ENCODE results near the gene TMEM163. TPM values are rescaled to one million over a fixed set of nuclear protein-coding genes. Genes with fewer than 3 reads are reported as not detected.

TMEM163 gene
- total RNA-seq, 1 experiment from 2014 or later = 0.94 TPM

DNA sequence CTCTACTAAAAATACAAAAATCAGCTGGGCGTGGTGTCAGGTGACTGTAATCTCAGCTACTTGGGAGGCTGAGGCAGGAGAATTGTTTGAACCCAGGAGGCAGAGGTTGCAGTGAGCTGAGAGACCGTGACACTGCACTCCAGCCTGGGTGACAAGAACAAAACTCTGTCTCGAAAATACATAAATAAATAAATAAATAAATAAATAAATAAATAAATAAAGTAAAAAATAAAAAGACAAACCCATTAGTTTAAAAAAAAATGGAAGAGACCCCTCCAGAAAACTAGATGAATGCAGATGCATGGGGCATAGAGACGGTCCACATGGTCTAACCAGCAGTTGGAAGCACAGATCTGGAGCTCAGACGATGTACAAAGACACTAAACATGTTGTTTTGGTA lies 18.1 kb downstream of the TMEM163 start (continued):
- TF ChIP-seq, protein P1, sequence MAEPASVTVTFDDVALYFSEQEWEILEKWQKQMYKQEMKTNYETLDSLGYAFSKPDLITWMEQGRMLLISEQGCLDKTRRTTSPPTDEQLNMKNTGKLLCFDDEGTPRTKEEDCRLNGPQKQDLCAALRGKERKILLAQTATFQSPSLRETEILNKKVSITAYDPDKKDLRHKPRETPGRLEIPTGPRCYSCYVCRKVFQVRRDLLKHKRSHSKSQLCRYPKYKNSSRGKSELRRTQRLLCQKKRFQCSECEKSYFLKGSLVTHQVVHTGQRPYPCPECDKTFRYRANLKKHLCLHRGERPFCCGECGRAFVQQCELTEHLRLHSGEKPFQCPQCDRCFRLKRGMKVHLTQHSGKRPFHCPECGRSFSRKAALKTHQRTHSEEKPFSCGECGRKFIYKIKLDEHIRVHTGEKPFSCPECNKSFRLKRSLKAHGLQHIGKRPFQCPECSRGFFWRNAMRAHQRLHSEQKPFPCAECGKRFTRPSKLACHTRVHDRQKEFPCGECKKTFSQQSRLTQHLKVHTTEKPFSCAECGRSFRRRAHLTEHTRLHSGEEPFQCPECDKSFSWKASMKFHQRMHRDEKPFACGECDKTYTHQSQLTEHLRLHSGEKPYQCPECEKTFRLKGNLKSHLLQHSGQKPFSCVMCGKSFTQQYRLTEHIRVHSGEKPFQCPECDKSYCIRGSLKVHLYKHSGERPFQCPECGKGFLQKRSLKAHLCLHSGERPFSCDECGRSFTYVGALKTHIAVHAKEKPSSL (CRISPR knock-in tag; conservative IDR thresholded peaks at IDR 0.05) = no peak
- TF ChIP-seq, protein P2, sequence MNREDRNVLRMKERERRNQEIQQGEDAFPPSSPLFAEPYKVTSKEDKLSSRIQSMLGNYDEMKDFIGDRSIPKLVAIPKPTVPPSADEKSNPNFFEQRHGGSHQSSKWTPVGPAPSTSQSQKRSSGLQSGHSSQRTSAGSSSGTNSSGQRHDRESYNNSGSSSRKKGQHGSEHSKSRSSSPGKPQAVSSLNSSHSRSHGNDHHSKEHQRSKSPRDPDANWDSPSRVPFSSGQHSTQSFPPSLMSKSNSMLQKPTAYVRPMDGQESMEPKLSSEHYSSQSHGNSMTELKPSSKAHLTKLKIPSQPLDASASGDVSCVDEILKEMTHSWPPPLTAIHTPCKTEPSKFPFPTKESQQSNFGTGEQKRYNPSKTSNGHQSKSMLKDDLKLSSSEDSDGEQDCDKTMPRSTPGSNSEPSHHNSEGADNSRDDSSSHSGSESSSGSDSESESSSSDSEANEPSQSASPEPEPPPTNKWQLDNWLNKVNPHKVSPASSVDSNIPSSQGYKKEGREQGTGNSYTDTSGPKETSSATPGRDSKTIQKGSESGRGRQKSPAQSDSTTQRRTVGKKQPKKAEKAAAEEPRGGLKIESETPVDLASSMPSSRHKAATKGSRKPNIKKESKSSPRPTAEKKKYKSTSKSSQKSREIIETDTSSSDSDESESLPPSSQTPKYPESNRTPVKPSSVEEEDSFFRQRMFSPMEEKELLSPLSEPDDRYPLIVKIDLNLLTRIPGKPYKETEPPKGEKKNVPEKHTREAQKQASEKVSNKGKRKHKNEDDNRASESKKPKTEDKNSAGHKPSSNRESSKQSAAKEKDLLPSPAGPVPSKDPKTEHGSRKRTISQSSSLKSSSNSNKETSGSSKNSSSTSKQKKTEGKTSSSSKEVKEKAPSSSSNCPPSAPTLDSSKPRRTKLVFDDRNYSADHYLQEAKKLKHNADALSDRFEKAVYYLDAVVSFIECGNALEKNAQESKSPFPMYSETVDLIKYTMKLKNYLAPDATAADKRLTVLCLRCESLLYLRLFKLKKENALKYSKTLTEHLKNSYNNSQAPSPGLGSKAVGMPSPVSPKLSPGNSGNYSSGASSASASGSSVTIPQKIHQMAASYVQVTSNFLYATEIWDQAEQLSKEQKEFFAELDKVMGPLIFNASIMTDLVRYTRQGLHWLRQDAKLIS (CRISPR knock-in tag; IDR thresholded peaks at IDR 0.05; ENCODE audit: borderline replicate concordance) = no peak
- TF ChIP-seq E2F5 (CRISPR knock-in tag; IDR thresholded peaks at IDR 0.05) (no peak), JUN (CRISPR knock-in tag; IDR thresholded peaks at IDR 0.05) (no peak), GABPB1 (CRISPR knock-in tag; IDR thresholded peaks at IDR 0.05) (no peak)
- TF ChIP-seq, protein P3, sequence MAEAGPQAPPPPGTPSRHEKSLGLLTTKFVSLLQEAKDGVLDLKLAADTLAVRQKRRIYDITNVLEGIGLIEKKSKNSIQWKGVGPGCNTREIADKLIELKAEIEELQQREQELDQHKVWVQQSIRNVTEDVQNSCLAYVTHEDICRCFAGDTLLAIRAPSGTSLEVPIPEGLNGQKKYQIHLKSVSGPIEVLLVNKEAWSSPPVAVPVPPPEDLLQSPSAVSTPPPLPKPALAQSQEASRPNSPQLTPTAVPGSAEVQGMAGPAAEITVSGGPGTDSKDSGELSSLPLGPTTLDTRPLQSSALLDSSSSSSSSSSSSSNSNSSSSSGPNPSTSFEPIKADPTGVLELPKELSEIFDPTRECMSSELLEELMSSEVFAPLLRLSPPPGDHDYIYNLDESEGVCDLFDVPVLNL (CRISPR knock-in tag; IDR thresholded peaks at IDR 0.05; ENCODE audit: borderline replicate concordance, low read depth) = no peak
- TF ChIP-seq, protein P4, sequence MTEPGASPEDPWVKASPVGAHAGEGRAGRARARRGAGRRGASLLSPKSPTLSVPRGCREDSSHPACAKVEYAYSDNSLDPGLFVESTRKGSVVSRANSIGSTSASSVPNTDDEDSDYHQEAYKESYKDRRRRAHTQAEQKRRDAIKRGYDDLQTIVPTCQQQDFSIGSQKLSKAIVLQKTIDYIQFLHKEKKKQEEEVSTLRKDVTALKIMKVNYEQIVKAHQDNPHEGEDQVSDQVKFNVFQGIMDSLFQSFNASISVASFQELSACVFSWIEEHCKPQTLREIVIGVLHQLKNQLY (CRISPR knock-in tag; IDR thresholded peaks at IDR 0.05) = no peak
- TF ChIP-seq, protein P5, sequence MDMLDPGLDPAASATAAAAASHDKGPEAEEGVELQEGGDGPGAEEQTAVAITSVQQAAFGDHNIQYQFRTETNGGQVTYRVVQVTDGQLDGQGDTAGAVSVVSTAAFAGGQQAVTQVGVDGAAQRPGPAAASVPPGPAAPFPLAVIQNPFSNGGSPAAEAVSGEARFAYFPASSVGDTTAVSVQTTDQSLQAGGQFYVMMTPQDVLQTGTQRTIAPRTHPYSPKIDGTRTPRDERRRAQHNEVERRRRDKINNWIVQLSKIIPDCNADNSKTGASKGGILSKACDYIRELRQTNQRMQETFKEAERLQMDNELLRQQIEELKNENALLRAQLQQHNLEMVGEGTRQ (CRISPR knock-in tag; IDR thresholded peaks at IDR 0.05) = no peak

- ChIA-PET CTCF (no interaction called here), POLR2A (no interaction called here)
- H3K36me3 Mint-ChIP-seq = no peaks in the 10 kb centered on the region
- H3K4me1 Mint-ChIP-seq = no peaks in the 10 kb centered on the region
- ATAC-seq = no peak
- no peaks in the 10 kb centered on the region for H3K27me3 Mint-ChIP-seq (ENCODE audit: low read depth)
- H3K27ac Mint-ChIP-seq = no peak overlapping the region
- no peak overlapping the region for H3K4me3 Mint-ChIP-seq
- no peaks in the 10 kb centered on the region for H3K9me3 Mint-ChIP-seq
- DNase-seq (ENCODE audit: low spot score) = no peak
- TF ChIP-seq ZNF232 (CRISPR knock-in tag; IDR thresholded peaks at IDR 0.05) (no peak), NFYB (CRISPR knock-in tag; conservative IDR thresholded peaks at IDR 0.05; ENCODE audit: low read depth) (no peak), ZNF219 (CRISPR knock-in tag; IDR thresholded peaks at IDR 0.05; ENCODE audit: borderline replicate concordance) (no peak), ZNF416 (CRISPR knock-in tag; IDR thresholded peaks at IDR 0.05) (no peak), HMGXB4 (CRISPR knock-in tag; IDR thresholded peaks at IDR 0.05) (no peak), FOXK1 (CRISPR knock-in tag; IDR thresholded peaks at IDR 0.05) (no peak), TEAD4 (CRISPR knock-in tag; IDR thresholded peaks at IDR 0.05) (no peak), ZNF121 (CRISPR knock-in tag; IDR thresholded peaks at IDR 0.05) (no peak), CREB1 (CRISPR knock-in tag; IDR thresholded peaks at IDR 0.05) (no peak), GRHL2 (CRISPR knock-in tag; IDR thresholded peaks at IDR 0.05; ENCODE audit: insufficient replicate concordance, severe bottlenecking) (no peak)
- TF ChIP-seq, protein P6, sequence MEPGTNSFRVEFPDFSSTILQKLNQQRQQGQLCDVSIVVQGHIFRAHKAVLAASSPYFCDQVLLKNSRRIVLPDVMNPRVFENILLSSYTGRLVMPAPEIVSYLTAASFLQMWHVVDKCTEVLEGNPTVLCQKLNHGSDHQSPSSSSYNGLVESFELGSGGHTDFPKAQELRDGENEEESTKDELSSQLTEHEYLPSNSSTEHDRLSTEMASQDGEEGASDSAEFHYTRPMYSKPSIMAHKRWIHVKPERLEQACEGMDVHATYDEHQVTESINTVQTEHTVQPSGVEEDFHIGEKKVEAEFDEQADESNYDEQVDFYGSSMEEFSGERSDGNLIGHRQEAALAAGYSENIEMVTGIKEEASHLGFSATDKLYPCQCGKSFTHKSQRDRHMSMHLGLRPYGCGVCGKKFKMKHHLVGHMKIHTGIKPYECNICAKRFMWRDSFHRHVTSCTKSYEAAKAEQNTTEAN (CRISPR knock-in tag; IDR thresholded peaks at IDR 0.05) = no peak
- TF ChIP-seq, protein P7, sequence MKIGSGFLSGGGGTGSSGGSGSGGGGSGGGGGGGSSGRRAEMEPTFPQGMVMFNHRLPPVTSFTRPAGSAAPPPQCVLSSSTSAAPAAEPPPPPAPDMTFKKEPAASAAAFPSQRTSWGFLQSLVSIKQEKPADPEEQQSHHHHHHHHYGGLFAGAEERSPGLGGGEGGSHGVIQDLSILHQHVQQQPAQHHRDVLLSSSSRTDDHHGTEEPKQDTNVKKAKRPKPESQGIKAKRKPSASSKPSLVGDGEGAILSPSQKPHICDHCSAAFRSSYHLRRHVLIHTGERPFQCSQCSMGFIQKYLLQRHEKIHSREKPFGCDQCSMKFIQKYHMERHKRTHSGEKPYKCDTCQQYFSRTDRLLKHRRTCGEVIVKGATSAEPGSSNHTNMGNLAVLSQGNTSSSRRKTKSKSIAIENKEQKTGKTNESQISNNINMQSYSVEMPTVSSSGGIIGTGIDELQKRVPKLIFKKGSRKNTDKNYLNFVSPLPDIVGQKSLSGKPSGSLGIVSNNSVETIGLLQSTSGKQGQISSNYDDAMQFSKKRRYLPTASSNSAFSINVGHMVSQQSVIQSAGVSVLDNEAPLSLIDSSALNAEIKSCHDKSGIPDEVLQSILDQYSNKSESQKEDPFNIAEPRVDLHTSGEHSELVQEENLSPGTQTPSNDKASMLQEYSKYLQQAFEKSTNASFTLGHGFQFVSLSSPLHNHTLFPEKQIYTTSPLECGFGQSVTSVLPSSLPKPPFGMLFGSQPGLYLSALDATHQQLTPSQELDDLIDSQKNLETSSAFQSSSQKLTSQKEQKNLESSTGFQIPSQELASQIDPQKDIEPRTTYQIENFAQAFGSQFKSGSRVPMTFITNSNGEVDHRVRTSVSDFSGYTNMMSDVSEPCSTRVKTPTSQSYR (CRISPR knock-in tag; IDR thresholded peaks at IDR 0.05) = no peak
- TF ChIP-seq, protein P4 (CRISPR knock-in tag; IDR thresholded peaks at IDR 0.05) = no peak
Measured at GRCh38 chr2:134694411-134694810, 24.4 kb downstream of the TMEM163 start.

Measured in WTC11 (cell line).